A549 (cell line): Measurements from ENCODE around the gene HLA-DQB1.

Source experiments
- CBX2 ChIP-seq: fragments of 200-600 bp; sonication (generic); IDR thresholded peaks from 2 replicates; pipeline ENCODE4 v1.6.1; 2016; ENCODE audit warnings: low read depth, mild to moderate bottlenecking, borderline replicate concordance
- CTCF ChIP-seq: fragments of >200 bp; sonication (Bioruptor Twin); formaldehyde crosslinking; IDR thresholded peaks from 3 replicates; pipeline ENCODE4 v1.5.1; 2016
- EP300 ChIP-seq, 2 experiments: fragments of >200 bp; sonication (Bioruptor Twin); formaldehyde crosslinking; IDR thresholded peaks; 2 replicates in 1 of 2; 3 replicates in 1 of 2; pipeline ENCODE4 v1.6.1; 2016 to 2017
- HOXA7 ChIP-seq: fragments of 250-450 bp; sonication (Bioruptor Pico); IDR thresholded peaks from 2 replicates; pipeline ENCODE4 v1.5.0; 2020; ENCODE audit warnings: mild to moderate bottlenecking, moderate library complexity
- POLR2A ChIP-seq: IDR thresholded peaks from 2 replicates; pipeline ENCODE4 v1.6.1; 2012; ENCODE audit warnings: mild to moderate bottlenecking, low read length
- RNF2 ChIP-seq: fragments of 200-600 bp; sonication (generic); IDR thresholded peaks from 2 replicates; pipeline ENCODE4 v1.6.1; 2016; ENCODE audit warnings: low read depth, mild to moderate bottlenecking, antibody characterized with exemption, moderate library complexity, borderline replicate concordance
- TF ChIP-seq, protein P1 (sequence below): fragments of 150-350 bp; IDR thresholded peaks from 2 replicates; pipeline ENCODE4 v1.6.1; 2014; ENCODE audit warnings: low read depth, mild to moderate bottlenecking, low read length
- TF ChIP-seq, protein P2 (sequence below): fragments of 450-650 bp; IDR thresholded peaks from 2 replicates; pipeline ENCODE4 v1.6.1; 2014; ENCODE audit warnings: antibody characterized with exemption

DNA sequence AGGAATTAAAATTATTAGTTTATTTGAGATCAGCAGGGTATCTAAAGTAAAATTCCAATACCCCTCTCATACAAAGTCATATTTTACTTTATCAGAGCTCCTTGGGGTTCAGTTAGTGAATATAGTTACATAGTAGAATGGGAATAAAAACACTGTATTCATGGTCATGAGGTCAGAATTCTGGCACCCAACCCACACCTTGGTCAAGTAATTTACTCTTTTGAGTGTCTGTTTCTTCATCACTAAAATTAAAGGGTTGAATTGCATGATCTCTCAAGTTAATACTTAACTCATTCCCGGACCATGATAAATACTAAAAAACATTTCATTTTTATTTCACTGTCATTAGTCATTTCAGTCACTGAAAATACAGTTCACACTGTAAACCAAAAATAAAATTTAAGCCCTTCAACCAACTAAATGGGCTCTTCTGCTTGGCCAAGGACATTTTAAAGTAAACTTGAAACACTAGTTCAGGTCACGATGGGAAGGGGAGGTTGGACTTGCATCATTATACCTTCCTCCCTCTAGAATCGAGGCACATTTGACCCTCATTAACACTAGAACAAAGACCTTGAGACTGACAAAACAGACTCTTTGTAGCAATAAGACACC, 55.7 kb downstream of the HLA-DQB1 start:
- TF ChIP-seq RNF2 = no peak
- no peak for TF ChIP-seq CTCF
- TF ChIP-seq, protein P1, sequence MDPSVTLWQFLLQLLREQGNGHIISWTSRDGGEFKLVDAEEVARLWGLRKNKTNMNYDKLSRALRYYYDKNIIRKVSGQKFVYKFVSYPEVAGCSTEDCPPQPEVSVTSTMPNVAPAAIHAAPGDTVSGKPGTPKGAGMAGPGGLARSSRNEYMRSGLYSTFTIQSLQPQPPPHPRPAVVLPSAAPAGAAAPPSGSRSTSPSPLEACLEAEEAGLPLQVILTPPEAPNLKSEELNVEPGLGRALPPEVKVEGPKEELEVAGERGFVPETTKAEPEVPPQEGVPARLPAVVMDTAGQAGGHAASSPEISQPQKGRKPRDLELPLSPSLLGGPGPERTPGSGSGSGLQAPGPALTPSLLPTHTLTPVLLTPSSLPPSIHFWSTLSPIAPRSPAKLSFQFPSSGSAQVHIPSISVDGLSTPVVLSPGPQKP = no peak
- TF ChIP-seq EP300 (IDR thresholded peaks at IDR 0.05) = no peak
- TF ChIP-seq, protein P2, sequence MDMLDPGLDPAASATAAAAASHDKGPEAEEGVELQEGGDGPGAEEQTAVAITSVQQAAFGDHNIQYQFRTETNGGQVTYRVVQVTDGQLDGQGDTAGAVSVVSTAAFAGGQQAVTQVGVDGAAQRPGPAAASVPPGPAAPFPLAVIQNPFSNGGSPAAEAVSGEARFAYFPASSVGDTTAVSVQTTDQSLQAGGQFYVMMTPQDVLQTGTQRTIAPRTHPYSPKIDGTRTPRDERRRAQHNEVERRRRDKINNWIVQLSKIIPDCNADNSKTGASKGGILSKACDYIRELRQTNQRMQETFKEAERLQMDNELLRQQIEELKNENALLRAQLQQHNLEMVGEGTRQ = no peak
- TF ChIP-seq HOXA7 (CRISPR knock-in tag) = no peak
- TF ChIP-seq POLR2A = no peak
- no peak for TF ChIP-seq CBX2
